Measurements from ENCODE around the gene UBE2O.

Gene UBE2O

GRCh38 chr17:76384222-76384986 is 68.5 kb downstream of the UBE2O start, which contains the start of gene SPHK1:
TSS of gene SPHK1 (plus strand) at chr17:76384609. CDS start at chr17:76385645, 1,036 bp downstream.
- H3K4me3 Mint-ChIP-seq: peak within 1 kb of the TSS; percentile 87
- peaks cover 66% of the 10 kb centered on the region for H3K27me3 Mint-ChIP-seq
- CTCF ChIA-PET: interaction anchor here (0.5 to 4.4 kb wide), 21 partner anchors 9 to 803 kb away, joined by 3 to 51 read pairs (median 3); partner anchors contain the start of genes EXOC7, PRPSAP1 and QRICH2
- H3K36me3 Mint-ChIP-seq: no peaks in the 10 kb centered on the region
- peak within 1 kb of the TSS; percentile 86 for H3K27ac Mint-ChIP-seq
- H3K4me1 Mint-ChIP-seq: peaks cover 19% of the 10 kb centered on the region
- H3K9me3 Mint-ChIP-seq: no peaks in the 10 kb centered on the region
- DNase-seq: peak; percentile 77

- CTCF ChIA-PET: interaction anchor here (0.9 to 4.4 kb wide), 8 partner anchors 13 to 262 kb away, joined by 3 to 51 read pairs (median 11); partner anchors contain the start of gene PRPSAP1
Measured at GRCh38 chr17:76383546-76384221, 69.3 kb downstream of the UBE2O start.

GRCh38 chr17:76382803-76383545 is 70.0 kb downstream of the UBE2O start:
- no peaks in the 10 kb centered on the region for H3K9me3 Mint-ChIP-seq
- H3K4me3 Mint-ChIP-seq: peak overlapping the region; percentile 87
- peaks cover 24% of the 10 kb centered on the region for H3K4me1 Mint-ChIP-seq
- H3K27me3 Mint-ChIP-seq: peaks cover 67% of the 10 kb centered on the region
- CTCF ChIA-PET: interaction anchor here (0.6 to 4.4 kb wide), 2 partner anchors 15 to 202 kb away, joined by 3 to 51 read pairs; no protein-coding TSS in a partner anchor
- H3K27ac Mint-ChIP-seq: peak overlapping the region; percentile 86
- peak; percentile 85 for DNase-seq
- H3K36me3 Mint-ChIP-seq: no peaks in the 10 kb centered on the region

More at GRCh38 chr17:76383546-76384221, 69.3 kb downstream of the UBE2O start:
- Mint-ChIP-seq H3K4me1 (peaks cover 21% of the 10 kb centered on the region), H3K36me3 (no peaks in the 10 kb centered on the region), H3K27me3 (peaks cover 67% of the 10 kb centered on the region), H3K27ac (peak overlapping the region; percentile 86), H3K9me3 (no peaks in the 10 kb centered on the region), H3K4me3 (peak overlapping the region; percentile 87)
- peak; percentile 72 for DNase-seq

- CTCF ChIA-PET: interaction anchor here (0.6 to 4.4 kb wide), 2 partner anchors 16 to 203 kb away, joined by 3 to 51 read pairs; no protein-coding TSS in a partner anchor
- Mint-ChIP-seq H3K4me3 (peak overlapping the region; percentile 87), H3K9me3 (no peaks in the 10 kb centered on the region), H3K36me3 (no peaks in the 10 kb centered on the region), H3K27me3 (peaks cover 67% of the 10 kb centered on the region), H3K4me1 (peaks cover 24% of the 10 kb centered on the region), H3K27ac (no peak overlapping the region)
- no peak for DNase-seq
Measured at GRCh38 chr17:76382351-76382802, 70.6 kb downstream of the UBE2O start.

GRCh38 chr17:76381633-76382350 is 71.2 kb downstream of the UBE2O start:
- Mint-ChIP-seq H3K27ac (no peak overlapping the region), H3K27me3 (peaks cover 68% of the 10 kb centered on the region), H3K4me3 (peak overlapping the region; percentile 87), H3K4me1 (peaks cover 24% of the 10 kb centered on the region), H3K9me3 (no peaks in the 10 kb centered on the region), H3K36me3 (no peaks in the 10 kb centered on the region)
- CTCF ChIA-PET: interaction anchor here (0.6 to 1.2 kb wide), 2 partner anchors 12 to 203 kb away, joined by 3 to 4 read pairs; no protein-coding TSS in a partner anchor
- no peak for DNase-seq

GRCh38 chr17:76379646-76380376 is 73.1 kb downstream of the UBE2O start:
- CTCF ChIA-PET: no interaction called here
- Mint-ChIP-seq H3K4me3 (no peak overlapping the region), H3K4me1 (peaks cover 15% of the 10 kb centered on the region), H3K9me3 (no peaks in the 10 kb centered on the region), H3K27me3 (peaks cover 65% of the 10 kb centered on the region), H3K27ac (no peak overlapping the region), H3K36me3 (no peaks in the 10 kb centered on the region)
- no peak for DNase-seq

- Mint-ChIP-seq H3K27me3 (peaks cover 62% of the 10 kb centered on the region), H3K9me3 (no peaks in the 10 kb centered on the region), H3K4me1 (peaks cover 15% of the 10 kb centered on the region), H3K36me3 (no peaks in the 10 kb centered on the region), H3K27ac (no peak overlapping the region), H3K4me3 (no peak overlapping the region)
- DNase-seq: no peak
- CTCF ChIA-PET: no interaction called here
Measured at GRCh38 chr17:76379275-76379641, 73.7 kb downstream of the UBE2O start.

GRCh38 chr17:76378548-76379274 is 74.2 kb downstream of the UBE2O start:
- Mint-ChIP-seq H3K27me3 (peaks cover 63% of the 10 kb centered on the region), H3K4me3 (no peak overlapping the region), H3K9me3 (no peaks in the 10 kb centered on the region), H3K36me3 (no peaks in the 10 kb centered on the region), H3K27ac (no peak overlapping the region), H3K4me1 (peaks cover 13% of the 10 kb centered on the region)
- CTCF ChIA-PET: no interaction called here
- DNase-seq: no peak

GRCh38 chr17:76376318-76377133 is 76.4 kb downstream of the UBE2O start:
- Mint-ChIP-seq H3K4me3 (no peak overlapping the region), H3K27me3 (peaks cover 46% of the 10 kb centered on the region), H3K4me1 (peaks cover 6% of the 10 kb centered on the region), H3K27ac (no peak overlapping the region), H3K9me3 (no peaks in the 10 kb centered on the region), H3K36me3 (no peaks in the 10 kb centered on the region)
- CTCF ChIA-PET: interaction anchor here (1.0 to 2.5 kb wide), 2 partner anchors 8 to 21 kb away, joined by 4 to 7 read pairs; partner anchors contain the start of gene SPHK1
- no peak for DNase-seq

- H3K27me3 Mint-ChIP-seq: peaks cover 36% of the 10 kb centered on the region
- no peaks in the 10 kb centered on the region for H3K36me3 Mint-ChIP-seq
- CTCF ChIA-PET: interaction anchor here (0.6 to 3.5 kb wide), 3 partner anchors 19 to 92 kb away, joined by 3 to 20 read pairs (median 5); no protein-coding TSS in a partner anchor
- no peak overlapping the region for H3K27ac Mint-ChIP-seq
- H3K9me3 Mint-ChIP-seq: no peaks in the 10 kb centered on the region
- no peak overlapping the region for H3K4me3 Mint-ChIP-seq
- no peak for DNase-seq
- H3K4me1 Mint-ChIP-seq: no peaks in the 10 kb centered on the region
Measured at GRCh38 chr17:76371656-76372628, 81.0 kb downstream of the UBE2O start.

Measured in activated naive CD4-positive, alpha-beta T cell treated with anti-CD3 and anti-CD28 coated beads, Interleukin-2, amount 10 ng/mL, durations not matched to agents 7 days and 5 days (primary cell).